ENCODE data around the gene SAP25. TPM values are rescaled to one million over a fixed set of nuclear protein-coding genes. Genes with fewer than 3 reads are reported as not detected.

Gene SAP25
- total RNA-seq, 2 donors from 2014 or later = 2.8 to 5.0 TPM

Other genes starting within 250 kb of the SAP25 start
- 10 to 100 TPM; 17.7 to 32.5 TPM for gene PILRB, start 215.8 kb downstream of the SAP25 start, total RNA-seq
- gene PILRA, start 200.4 kb downstream of the SAP25 start, total RNA-seq = 10 to 100 TPM in 1 of 2 donors, 1 to 10 TPM in 1; 5.9 to 15.3 TPM
- gene ZCWPW1, start 145.2 kb downstream of the SAP25 start, total RNA-seq = 1 to 10 TPM; 2.9 to 3.5 TPM
- gene MEPCE, start 144.1 kb downstream of the SAP25 start, total RNA-seq = 10 to 100 TPM; 19.8 to 21.8 TPM
- gene PPP1R35, start 137.4 kb downstream of the SAP25 start, total RNA-seq = 10 to 100 TPM; 16.7 to 23.9 TPM
- under 1 TPM in 1 of 2 donors, not detected in 1; 0.62 TPM for gene SPACDR, start 109.6 kb downstream of the SAP25 start, total RNA-seq
- 10 to 100 TPM; 25.3 to 29.1 TPM for gene TSC22D4, start 94.7 kb downstream of the SAP25 start, total RNA-seq
- 1 to 10 TPM in 1 of 2 donors, under 1 TPM in 1; 0.86 to 1.4 TPM for gene NYAP1, start 90.0 kb downstream of the SAP25 start, total RNA-seq
- 10 to 100 TPM; 18.8 to 20.4 TPM for gene AGFG2, start 34.7 kb downstream of the SAP25 start, total RNA-seq
- gene LRCH4, start 12.2 kb upstream of the SAP25 start, total RNA-seq = 10 to 100 TPM; 28.5 to 30.7 TPM
- gene FBXO24, start 12.4 kb upstream of the SAP25 start, total RNA-seq = under 1 TPM; 0.14 to 0.51 TPM
- gene PCOLCE, start 28.5 kb upstream of the SAP25 start, total RNA-seq = 100 to 1,000 TPM in 1 of 2 donors, 10 to 100 TPM in 1; 79.5 to 230 TPM
- 10 to 100 TPM; 10.8 to 16.3 TPM for gene MOSPD3, start 38.6 kb upstream of the SAP25 start, total RNA-seq
- gene TFR2, start 67.7 kb upstream of the SAP25 start, total RNA-seq = under 1 TPM; 0.57 to 0.83 TPM
- gene ACTL6B, start 82.5 kb upstream of the SAP25 start, total RNA-seq = not detected
- gene GNB2, start 99.8 kb upstream of the SAP25 start, total RNA-seq = 100 to 1,000 TPM; 173 to 199 TPM
- gene GIGYF1, start 120.3 kb upstream of the SAP25 start, total RNA-seq = 10 to 100 TPM; 23.1 to 25.8 TPM
- 10 to 100 TPM; 17.1 to 23.0 TPM for gene POP7, start 132.2 kb upstream of the SAP25 start, total RNA-seq
- gene EPO, start 146.6 kb upstream of the SAP25 start, total RNA-seq = not detected
- gene ZAN, start 159.7 kb upstream of the SAP25 start, total RNA-seq = not detected